T-helper 1 cell treated with Interleukin-12 subunit alpha and Interleukin-12 subunit beta and Interleukin-4 antibody, amounts not matched to agents 30 ng/mL and 1 ng/mL, for 36 hours (primary cell): ENCODE measurements around the gene ATP6V1G3. TPM values are rescaled to one million over a fixed set of nuclear protein-coding genes. Genes with fewer than 3 reads are reported as not detected.

Experiments
- total RNA-seq: library from RNA; stranded (reverse); gene quantifications from 2 replicates; pipeline ENCODE4 v1.2.3, GENCODE V29; 2022

The ATP6V1G3 gene
- total RNA-seq, 1 donor from 2014 or later: not detected

Other genes with a start within 250 kb of the ATP6V1G3 start
- 762 and 773 TPM in 2 replicates for gene PTPRC, start 98.4 kb upstream of the ATP6V1G3 start, total RNA-seq